Esophagus (tissue), 2 donors: ENCODE data around the gene GLB1L2. TPM values are rescaled to one million over a fixed set of nuclear protein-coding genes. Genes with fewer than 3 reads are reported as not detected.

ENCODE experiments used
- H3K27ac ChIP-seq, 2 donors: one replicate each; pipeline ENCODE4 v1.5.1; 2013; ENCODE audit warnings: low read depth in 2 of 2, mild to moderate bottlenecking in 2 of 2, inconsistent platforms in 1 of 2, low read length in 1 of 2, moderate library complexity in 1 of 2
- H3K27me3 ChIP-seq, 2 donors: one replicate each; pipeline ENCODE4 v1.6.1; 2013; ENCODE audit warnings: low read length in 2 of 2, control low read depth in 1 of 2, mild to moderate bottlenecking in 1 of 2; ENCODE audit not compliant: insufficient read depth in 2 of 2, control insufficient read depth in 1 of 2
- H3K36me3 ChIP-seq, 2 donors: one replicate each; pipeline ENCODE4 v1.6.1; 2013; ENCODE audit warnings: low read length in 1 of 2; ENCODE audit not compliant: control insufficient read depth in 2 of 2, insufficient read depth in 2 of 2
- H3K4me1 ChIP-seq, 2 donors: one replicate each; pipeline ENCODE4 v1.6.1; 2013; ENCODE audit warnings: low read length in 1 of 2; ENCODE audit not compliant: control insufficient read depth in 2 of 2, insufficient read depth in 2 of 2
- H3K4me3 ChIP-seq, 2 donors: one replicate each; pipeline ENCODE4 v1.5.1; 2013; ENCODE audit warnings: low read length in 2 of 2, mild to moderate bottlenecking in 2 of 2, low read depth in 1 of 2, moderate library complexity in 1 of 2
- H3K9me3 ChIP-seq, 2 donors: one replicate each; pipeline ENCODE4 v1.6.1; 2013; ENCODE audit warnings: mild to moderate bottlenecking in 2 of 2, low read depth in 1 of 2, low read length in 1 of 2, moderate library complexity in 1 of 2; ENCODE audit not compliant: control insufficient read depth in 2 of 2, insufficient read depth in 1 of 2
- WGBS, 2 donors: extraction: QIAGEN DNeasy Blood & Tissue Kit; methylation state at CpG; one replicate each; pipeline ENCODE4 v1.1.7; 2013; 5-methylcytosine and 5-hydroxymethylcytosine counted together
- polyA plus RNA-seq, 2 donors: library from polyadenylated mRNA; stranded (reverse); fragments of 200-250 nt; gene quantifications; one replicate each; pipeline ENCODE4 v1.2.3, GENCODE V29; 2013
- donor health status: healthy with polysubstance abuse.
- donor health status: Bipolar disorder and iron deficiency.

Gene GLB1L2
- polyA plus RNA-seq, 2 donors: 2.4 to 3.2 TPM

GRCh38 chr11:134379241-134379640, 47.5 kb downstream of the GLB1L2 start:
- WGBS, 2 donors: 72 to 95% methylated on average over 2 of the region's 2 CpGs
- Histone ChIP-seq H3K9me3 (peaks cover 0 to 3% of the 10 kb centered on the region in 2 donors), H3K4me1 (no peaks in the 10 kb centered on the region), H3K36me3 (no peaks in the 10 kb centered on the region), H3K4me3 (no peak overlapping the region), H3K27ac (no peak overlapping the region), H3K27me3 (no peaks in the 10 kb centered on the region)

GRCh38 chr11:134380229-134380628, 48.4 kb downstream of the GLB1L2 start:
- WGBS, 2 donors: 75 to 85% methylated on average over 12 of the region's 12 CpGs
- Histone ChIP-seq H3K9me3 (peaks cover 0 to 3% of the 10 kb centered on the region in 2 donors), H3K4me1 (no peaks in the 10 kb centered on the region), H3K36me3 (no peaks in the 10 kb centered on the region), H3K4me3 (no peak overlapping the region), H3K27ac (no peak overlapping the region), H3K27me3 (no peaks in the 10 kb centered on the region)

GRCh38 chr11:134380785-134381184, 49.0 kb downstream of the GLB1L2 start:
- 71 to 73% methylated on average over 4 of the region's 4 CpGs for WGBS, 2 donors
- peaks cover 0 to 3% of the 10 kb centered on the region in 2 donors for H3K9me3 ChIP-seq
- no peaks in the 10 kb centered on the region for H3K36me3 ChIP-seq
- no peak overlapping the region for H3K4me3 ChIP-seq
- no peaks in the 10 kb centered on the region for H3K27me3 ChIP-seq
- no peaks in the 10 kb centered on the region for H3K4me1 ChIP-seq
- no peak overlapping the region for H3K27ac ChIP-seq

- 87 to 89% methylated on average over 8 of the region's 8 CpGs for WGBS, 2 donors
- peaks cover 0 to 3% of the 10 kb centered on the region in 2 donors for H3K9me3 ChIP-seq
- no peaks in the 10 kb centered on the region for H3K36me3 ChIP-seq
Measured at GRCh38 chr11:134382257-134382656, 50.5 kb downstream of the GLB1L2 start.

GRCh38 chr11:134382830-134383229, 51.0 kb downstream of the GLB1L2 start:
- H3K4me1 ChIP-seq: no peaks in the 10 kb centered on the region
- H3K9me3 ChIP-seq: peaks cover 0 to 3% of the 10 kb centered on the region in 2 donors
- no peak overlapping the region for H3K27ac ChIP-seq
- no peaks in the 10 kb centered on the region for H3K36me3 ChIP-seq
- no peaks in the 10 kb centered on the region for H3K27me3 ChIP-seq
- 92 to 93% methylated on average over 24 of the region's 24 CpGs for WGBS, 2 donors
- H3K4me3 ChIP-seq: no peak overlapping the region

More at GRCh38 chr11:134382257-134382656, 50.5 kb downstream of the GLB1L2 start:
- no peak overlapping the region for H3K27ac ChIP-seq
- H3K4me1 ChIP-seq: no peaks in the 10 kb centered on the region
- no peak overlapping the region for H3K4me3 ChIP-seq
- H3K27me3 ChIP-seq: no peaks in the 10 kb centered on the region

GRCh38 chr11:134383576-134384221, 51.9 kb downstream of the GLB1L2 start:
- Histone ChIP-seq H3K4me3 (no peak overlapping the region), H3K4me1 (no peaks in the 10 kb centered on the region), H3K27me3 (no peaks in the 10 kb centered on the region), H3K9me3 (peaks cover 0 to 3% of the 10 kb centered on the region in 2 donors), H3K27ac (no peak overlapping the region), H3K36me3 (no peaks in the 10 kb centered on the region)
- 92 to 93% methylated on average over 78 of the region's 78 CpGs for WGBS, 2 donors

GRCh38 chr11:134384406-134384805, 52.6 kb downstream of the GLB1L2 start:
- no peaks in the 10 kb centered on the region for H3K36me3 ChIP-seq
- H3K4me3 ChIP-seq: no peak overlapping the region
- H3K9me3 ChIP-seq: peaks cover 0 to 3% of the 10 kb centered on the region in 2 donors
- 77 to 86% methylated on average over 14 of the region's 14 CpGs for WGBS, 2 donors
- no peaks in the 10 kb centered on the region for H3K27me3 ChIP-seq
- no peak overlapping the region for H3K27ac ChIP-seq
- no peaks in the 10 kb centered on the region for H3K4me1 ChIP-seq

GRCh38 chr11:134385171-134385570, 53.4 kb downstream of the GLB1L2 start:
- H3K9me3 ChIP-seq: peaks cover 0 to 3% of the 10 kb centered on the region in 2 donors
- 89% methylated on average over 15 of the region's 15 CpGs for WGBS, 2 donors
- H3K4me1 ChIP-seq: no peaks in the 10 kb centered on the region
- no peak overlapping the region for H3K27ac ChIP-seq
- no peaks in the 10 kb centered on the region for H3K36me3 ChIP-seq
- no peaks in the 10 kb centered on the region for H3K27me3 ChIP-seq
- H3K4me3 ChIP-seq: no peak overlapping the region

- Histone ChIP-seq H3K9me3 (peaks cover 0 to 3% of the 10 kb centered on the region in 2 donors), H3K27ac (no peak overlapping the region), H3K27me3 (no peaks in the 10 kb centered on the region), H3K36me3 (no peaks in the 10 kb centered on the region), H3K4me3 (no peak overlapping the region), H3K4me1 (no peaks in the 10 kb centered on the region)
- WGBS, 2 donors: 39 to 42% methylated on average over 20 of the region's 20 CpGs
Measured at GRCh38 chr11:134385774-134386565, 54.2 kb downstream of the GLB1L2 start.
